Upper lobe of right lung (tissue), 1 donor: Measurements from ENCODE around the gene JMJD7. TPM values are rescaled to one million over a fixed set of nuclear protein-coding genes. Genes with fewer than 3 reads are reported as not detected.
A peak's percentile ranks its signal among the peaks of the same experiment; 100 is the strongest.

ENCODE experiments used
- ATAC-seq: fragments of 200-7000 bp; cut with Tn5 transposase; one replicate; pipeline ENCODE4 v1.9.1; 2020; ENCODE audit warnings: mild to moderate bottlenecking, moderate library complexity
- DNase-seq: peaks from one replicate; pipeline ENCODE4 v3.0.0-alpha.2; 2020
- H3K27ac ChIP-seq: fragments of 200-600 bp; one replicate; pipeline ENCODE4 v1.8.0; 2022
- H3K27me3 ChIP-seq: fragments of 200-600 bp; one replicate; pipeline ENCODE4 v1.8.0; 2022; ENCODE audit warnings: mild to moderate bottlenecking
- H3K36me3 ChIP-seq: fragments of 200-600 bp; one replicate; pipeline ENCODE4 v1.8.0; 2022
- H3K4me1 ChIP-seq: fragments of 200-600 bp; one replicate; pipeline ENCODE4 v1.8.0; 2022
- H3K4me3 ChIP-seq: fragments of 200-600 bp; one replicate; pipeline ENCODE4 v1.8.0; 2022; ENCODE audit warnings: mild to moderate bottlenecking
- H3K9me3 ChIP-seq: fragments of 200-600 bp; one replicate; pipeline ENCODE4 v1.8.0; 2022
- intact Hi-C: fragments of 100-400 bp; cut with DNase I; formaldehyde crosslinking; loops from one replicate; pipeline ENCODE4 v1.11.0; 2022
- total RNA-seq: library from RNA; stranded (reverse); fragmentation: NEBNext Ultra II Directional; extraction: Animal tissue kit (Norgen Biotek cat#: 25700); gene quantifications from one replicate; pipeline ENCODE4 v1.2.1, GENCODE V29; 2021
- TF ChIP-seq, protein P1 (sequence below): fragments of 200-600 bp; IDR thresholded peaks from one replicate; pipeline ENCODE4 v1.8.0; 2022; ENCODE audit warnings: antibody characterized with exemption
- donor health status: DM: no; HTN: yes; CAD: no; lungs with severe emphysema.

Gene JMJD7
- total RNA-seq, 1 donor from 2014 or later = 36.7 TPM

DNA sequence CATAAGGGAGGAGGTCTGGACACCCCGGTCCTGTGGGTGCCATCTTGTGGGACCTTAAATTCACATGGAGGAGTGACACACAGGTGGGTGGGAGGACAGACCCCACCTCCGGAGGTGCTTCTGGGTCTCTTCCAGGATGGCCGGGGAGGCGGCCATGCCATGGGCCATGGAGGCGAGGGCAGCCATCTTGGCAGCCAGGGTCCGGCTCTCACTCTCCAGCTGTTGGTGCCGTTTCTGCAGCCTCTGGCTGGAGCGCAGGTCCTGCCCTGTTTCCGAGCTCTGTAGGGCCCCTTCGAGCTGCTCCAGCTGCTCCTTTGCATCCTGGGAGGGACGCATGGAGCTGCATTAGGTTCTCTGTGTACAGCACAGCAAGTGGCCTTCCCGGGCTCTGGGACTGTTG, 46.8 kb downstream of the JMJD7 start:
- H3K4me1 ChIP-seq = no peaks in the 10 kb centered on the region
- no peak overlapping the region for H3K27ac ChIP-seq
- H3K27me3 ChIP-seq = no peaks in the 10 kb centered on the region
- H3K36me3 ChIP-seq = no peaks in the 10 kb centered on the region
- H3K4me3 ChIP-seq = no peak overlapping the region
- no peak for DNase-seq
- TF ChIP-seq, protein P1, sequence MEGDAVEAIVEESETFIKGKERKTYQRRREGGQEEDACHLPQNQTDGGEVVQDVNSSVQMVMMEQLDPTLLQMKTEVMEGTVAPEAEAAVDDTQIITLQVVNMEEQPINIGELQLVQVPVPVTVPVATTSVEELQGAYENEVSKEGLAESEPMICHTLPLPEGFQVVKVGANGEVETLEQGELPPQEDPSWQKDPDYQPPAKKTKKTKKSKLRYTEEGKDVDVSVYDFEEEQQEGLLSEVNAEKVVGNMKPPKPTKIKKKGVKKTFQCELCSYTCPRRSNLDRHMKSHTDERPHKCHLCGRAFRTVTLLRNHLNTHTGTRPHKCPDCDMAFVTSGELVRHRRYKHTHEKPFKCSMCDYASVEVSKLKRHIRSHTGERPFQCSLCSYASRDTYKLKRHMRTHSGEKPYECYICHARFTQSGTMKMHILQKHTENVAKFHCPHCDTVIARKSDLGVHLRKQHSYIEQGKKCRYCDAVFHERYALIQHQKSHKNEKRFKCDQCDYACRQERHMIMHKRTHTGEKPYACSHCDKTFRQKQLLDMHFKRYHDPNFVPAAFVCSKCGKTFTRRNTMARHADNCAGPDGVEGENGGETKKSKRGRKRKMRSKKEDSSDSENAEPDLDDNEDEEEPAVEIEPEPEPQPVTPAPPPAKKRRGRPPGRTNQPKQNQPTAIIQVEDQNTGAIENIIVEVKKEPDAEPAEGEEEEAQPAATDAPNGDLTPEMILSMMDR = no peak
- intact Hi-C loops = no loop called here
- H3K9me3 ChIP-seq = no peaks in the 10 kb centered on the region
- ATAC-seq = no peak

DNA sequence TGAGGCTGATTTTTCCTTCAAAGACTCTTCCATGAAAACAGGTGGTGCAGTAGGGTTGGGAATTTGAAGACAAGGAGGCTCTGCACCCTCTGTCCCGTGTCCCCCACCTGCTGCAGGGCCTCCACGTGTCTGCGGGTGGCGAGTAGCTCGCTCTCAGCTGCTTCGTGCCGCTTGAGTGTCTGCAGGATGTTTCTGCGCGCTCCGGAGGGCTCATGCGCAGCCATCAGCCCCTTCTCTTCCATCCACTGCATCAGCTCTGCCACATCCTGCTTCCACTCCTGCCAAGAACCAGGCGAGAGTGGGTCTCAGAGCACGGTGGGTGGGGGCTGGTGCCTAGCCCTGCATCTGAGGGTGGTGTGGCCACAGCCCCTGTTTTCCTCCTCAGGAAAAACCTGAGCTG, 48.1 kb downstream of the JMJD7 start:
- ATAC-seq (no peak), DNase-seq (no peak)
- no peaks in the 10 kb centered on the region for H3K36me3 ChIP-seq
- no peak overlapping the region for H3K4me3 ChIP-seq
- H3K9me3 ChIP-seq = no peaks in the 10 kb centered on the region
- TF ChIP-seq, protein P1 = no peak
- intact Hi-C loops = no loop called here
- H3K27me3 ChIP-seq = no peaks in the 10 kb centered on the region
- H3K4me1 ChIP-seq = no peaks in the 10 kb centered on the region
- no peak overlapping the region for H3K27ac ChIP-seq

DNA sequence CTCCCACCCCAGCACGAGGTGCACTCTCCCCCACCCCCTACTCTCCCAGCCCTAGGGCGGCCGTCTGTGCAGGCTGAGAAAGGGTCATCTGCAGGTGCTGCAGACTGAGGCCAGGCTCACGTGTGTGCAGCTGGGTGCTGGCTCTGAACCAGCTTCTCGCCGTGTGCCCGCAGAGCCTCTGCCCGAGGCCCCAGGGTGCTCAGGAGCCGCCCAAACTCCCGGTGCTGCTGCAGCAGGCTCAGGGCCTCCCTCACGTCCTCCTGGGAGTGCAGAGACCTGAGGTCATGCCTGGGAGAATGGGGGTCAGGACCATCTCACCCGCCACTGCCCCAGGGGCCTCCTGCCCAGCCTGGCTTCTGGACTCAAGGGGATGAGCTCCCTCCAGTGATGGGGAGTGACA, 48.8 kb downstream of the JMJD7 start:
- H3K27ac ChIP-seq = no peak overlapping the region

DNA sequence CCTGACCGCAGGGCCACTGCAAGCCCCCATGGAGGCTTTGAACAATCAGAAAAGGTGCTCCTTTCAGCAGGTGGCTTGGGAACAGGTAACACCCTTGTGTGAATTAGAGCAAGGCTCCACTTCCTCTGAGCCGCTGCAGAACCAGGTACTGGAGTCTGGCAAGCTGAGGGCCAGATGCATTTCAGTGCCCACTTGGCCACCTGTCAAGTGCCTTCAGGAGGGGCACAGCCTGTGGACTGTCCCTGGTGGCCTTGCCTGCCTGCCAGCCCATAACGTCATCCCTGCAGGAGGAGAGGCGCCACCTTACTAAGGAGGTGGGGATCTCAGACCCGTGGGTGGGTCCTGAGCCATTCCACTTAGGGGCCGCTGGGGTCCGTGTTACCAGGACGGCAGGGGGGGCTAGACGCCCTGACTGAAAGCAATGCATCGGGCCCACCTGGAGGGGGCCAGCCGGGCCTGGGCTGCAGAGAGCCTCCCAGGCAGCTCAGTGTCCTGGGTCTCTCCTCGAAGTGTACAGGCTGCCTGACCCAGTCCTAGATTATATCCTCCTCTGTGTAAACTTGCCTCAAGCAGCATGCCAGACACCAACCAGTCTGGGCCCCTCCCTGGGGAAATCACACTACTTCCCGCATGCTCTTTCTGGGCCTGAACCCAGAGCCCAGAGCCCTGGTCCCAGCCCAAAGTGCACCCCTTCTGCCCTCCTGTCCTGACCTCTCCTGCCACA, 49.9 kb downstream of the JMJD7 start:
- H3K4me1 ChIP-seq = peaks cover 3% of the 10 kb centered on the region
- no peaks in the 10 kb centered on the region for H3K36me3 ChIP-seq
- no peak for DNase-seq
- no peak overlapping the region for H3K4me3 ChIP-seq
- intact Hi-C loops = no loop called here
- ATAC-seq = peak; percentile 3
- no peaks in the 10 kb centered on the region for H3K9me3 ChIP-seq
- H3K27me3 ChIP-seq = no peaks in the 10 kb centered on the region
- H3K27ac ChIP-seq = no peak overlapping the region
- TF ChIP-seq, protein P1 = no peak

More for the DNA sequence above, 48.8 kb downstream of the JMJD7 start:
- H3K9me3 ChIP-seq = no peaks in the 10 kb centered on the region
- no peak for ATAC-seq
- no peaks in the 10 kb centered on the region for H3K36me3 ChIP-seq
- peaks cover 1% of the 10 kb centered on the region for H3K4me1 ChIP-seq
- no peaks in the 10 kb centered on the region for H3K27me3 ChIP-seq
- intact Hi-C loops = no loop called here
- no peak overlapping the region for H3K4me3 ChIP-seq
- TF ChIP-seq, protein P1 = no peak
- no peak for DNase-seq

DNA sequence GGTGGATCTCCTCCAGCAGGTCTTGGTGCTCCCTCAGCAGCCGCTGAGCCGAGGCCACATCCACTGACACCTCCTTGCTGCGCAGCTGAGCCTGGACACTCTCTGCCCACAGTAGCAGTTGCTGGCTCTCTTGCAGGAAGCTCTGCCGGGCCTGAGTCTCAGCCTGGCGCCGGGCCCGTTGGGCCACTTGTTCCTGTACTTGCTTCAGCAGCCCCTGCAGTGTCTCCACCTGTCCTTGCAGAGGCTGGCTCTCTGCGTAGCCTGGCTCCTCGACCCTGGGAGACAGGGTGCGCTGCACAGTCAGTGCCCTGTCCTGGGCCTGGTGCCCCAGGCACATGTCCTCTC, 50.4 kb downstream of the JMJD7 start:
- intact Hi-C loops = no loop called here
- Histone ChIP-seq H3K27me3 (no peaks in the 10 kb centered on the region), H3K27ac (no peak overlapping the region), H3K36me3 (no peaks in the 10 kb centered on the region), H3K4me3 (no peak overlapping the region), H3K9me3 (no peaks in the 10 kb centered on the region), H3K4me1 (peaks cover 3% of the 10 kb centered on the region)
- DNase-seq (no peak), ATAC-seq (peak; percentile 6)
- TF ChIP-seq, protein P1 = no peak
